ENCODE measurements around the gene POPDC3.
A peak's percentile ranks its signal among the peaks of the same experiment; 100 is the strongest.
"Not testable (repeated sequence)": the region's sequence is repeated elsewhere in the genome, so short reads cannot be mapped to it uniquely, and the experiment has no call there.

The POPDC3 gene

DNA sequence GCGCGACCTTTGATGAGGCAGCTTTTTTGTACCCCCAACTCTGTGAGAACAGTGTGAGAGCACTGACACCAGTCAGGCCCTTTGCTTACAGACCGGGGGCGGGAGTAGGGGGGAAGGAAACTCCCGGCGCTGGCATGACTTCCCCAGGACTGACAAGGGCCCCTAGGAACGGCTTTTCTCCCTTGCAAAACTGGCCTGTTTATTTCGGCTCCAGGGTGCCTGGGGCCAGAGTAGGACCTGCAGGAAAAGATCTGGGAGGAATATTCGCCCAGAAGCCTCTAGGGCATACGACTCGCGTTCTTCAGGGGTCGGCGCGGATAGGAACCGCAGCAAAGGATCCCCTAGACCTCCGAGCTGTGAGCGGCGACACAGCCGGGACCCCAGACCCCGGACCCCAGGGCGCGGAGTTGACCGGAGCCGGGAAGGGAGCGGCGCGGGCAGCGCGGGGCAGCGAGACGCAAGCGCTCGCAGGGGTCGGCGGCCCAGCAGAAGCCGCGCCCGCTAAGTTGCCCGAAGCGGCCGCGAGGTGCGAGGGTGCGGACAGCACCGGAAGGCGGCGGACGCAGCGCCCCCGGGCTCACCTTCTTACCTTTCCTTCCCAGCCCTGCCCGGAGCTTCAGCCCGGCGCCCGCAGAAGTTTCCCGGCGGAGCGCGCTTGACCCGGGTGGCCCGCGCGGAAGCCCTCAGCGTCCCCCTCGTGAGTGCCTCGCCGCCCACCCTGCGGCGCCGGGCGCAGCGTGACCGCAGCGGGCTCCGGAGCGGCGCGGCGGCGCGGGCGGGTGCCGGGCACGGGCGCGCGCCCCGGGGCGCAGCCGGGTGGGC lies at the start of gene POPDC3:
TSS of gene POPDC3 (minus strand) at position 771 of the 822 bp plus-strand sequence. CDS start 18,105 bp downstream, outside the sequence.
- no peak for TF ChIP-seq CTCF (IDR thresholded peaks at IDR 0.05; ENCODE audit: control insufficient read depth, insufficient read depth, low read depth, low read length, missing control alignments)
- H3K4me3 ChIP-seq (ENCODE audit: control insufficient read depth, low read depth, low read length) = peak within 1 kb of the TSS; percentile 64
- DNase-seq (ENCODE audit: low read depth) = no peak

DNA sequence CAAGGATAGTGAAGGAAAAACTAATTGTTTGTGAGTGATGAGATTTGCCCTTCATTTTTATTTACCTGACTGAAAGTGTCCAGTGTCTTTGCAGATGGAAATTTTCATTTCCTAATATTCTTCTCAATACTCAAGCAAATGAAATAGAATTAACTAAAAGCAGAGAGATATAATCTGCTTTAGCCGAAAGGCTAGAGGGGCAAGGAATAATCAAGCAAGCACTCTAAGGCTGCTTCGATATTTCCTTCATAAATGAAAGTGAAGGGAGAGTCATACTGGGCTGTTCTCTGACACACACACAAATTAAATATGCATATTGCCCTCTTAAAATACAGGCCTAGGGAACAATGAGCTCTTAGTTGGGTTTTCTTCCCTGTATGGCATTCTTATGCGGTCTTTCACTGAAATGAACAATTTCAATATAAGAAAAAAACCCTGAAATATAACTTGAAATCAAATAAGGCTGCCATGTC lies 47.5 kb upstream of the POPDC3 start:
- no peak for TF ChIP-seq CTCF (IDR thresholded peaks at IDR 0.05; ENCODE audit: control insufficient read depth, insufficient read depth, low read depth, low read length, missing control alignments)
- DNase-seq (ENCODE audit: low read depth) = no peak
- H3K4me3 ChIP-seq (ENCODE audit: control insufficient read depth, low read depth, low read length) = no peak overlapping the region

GRCh38 chr6:105226598-105227294 lies 46.9 kb upstream of the POPDC3 start:
- no peak for TF ChIP-seq CTCF (IDR thresholded peaks at IDR 0.05; ENCODE audit: control insufficient read depth, insufficient read depth, low read depth, low read length, missing control alignments)
- DNase-seq (ENCODE audit: low read depth) = no peak
- no peak overlapping the region for H3K4me3 ChIP-seq (ENCODE audit: control insufficient read depth, low read depth, low read length)

GRCh38 chr6:105223242-105223641 lies 43.4 kb upstream of the POPDC3 start:
- H3K4me3 ChIP-seq (ENCODE audit: control insufficient read depth, low read depth, low read length) = no peak overlapping the region
- TF ChIP-seq CTCF (IDR thresholded peaks at IDR 0.05; ENCODE audit: control insufficient read depth, insufficient read depth, low read depth, low read length, missing control alignments) = no peak
- no peak for DNase-seq (ENCODE audit: low read depth)

GRCh38 chr6:105221219-105221618 lies 41.4 kb upstream of the POPDC3 start:
- DNase-seq (ENCODE audit: low read depth); H3K4me3 ChIP-seq (ENCODE audit: control insufficient read depth, low read depth, low read length): not testable (repeated sequence)

GRCh38 chr6:105220186-105220585 lies 40.4 kb upstream of the POPDC3 start:
- DNase-seq (ENCODE audit: low read depth) = no peak
- TF ChIP-seq CTCF (IDR thresholded peaks at IDR 0.05; ENCODE audit: control insufficient read depth, insufficient read depth, low read depth, low read length, missing control alignments) = no peak
- H3K4me3 ChIP-seq (ENCODE audit: control insufficient read depth, low read depth, low read length) = no peak overlapping the region

DNA sequence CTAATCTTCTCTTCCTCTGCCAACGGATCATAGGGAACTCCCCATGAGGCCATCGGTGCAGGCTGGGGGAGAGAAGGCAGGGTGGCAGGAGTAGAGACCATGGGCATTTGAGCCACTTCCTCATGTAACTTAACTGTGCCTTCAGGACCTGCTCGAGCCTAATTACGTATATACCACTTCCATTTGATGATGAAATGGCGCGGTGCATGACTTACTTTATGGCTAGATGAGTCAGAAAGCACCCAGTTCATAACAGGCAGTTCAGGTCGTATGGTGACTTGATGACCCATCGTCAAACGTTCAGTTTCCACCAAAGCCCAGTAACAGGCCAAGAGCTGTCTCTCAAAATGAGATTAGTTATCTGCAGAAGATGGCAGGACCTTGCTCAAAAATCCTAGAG lies 39.4 kb upstream of the POPDC3 start:
- H3K4me3 ChIP-seq (ENCODE audit: control insufficient read depth, low read depth, low read length); DNase-seq (ENCODE audit: low read depth): not testable (repeated sequence)

Data from AG09309 (cell line).